ENCODE results near the gene SLC6A8.
A peak's percentile ranks its signal among the peaks of the same experiment; 100 is the strongest.
"Not testable (repeated sequence)": the region's sequence is repeated elsewhere in the genome, so short reads cannot be mapped to it uniquely, and the experiment has no call there.

SLC6A8 gene

GRCh38 chrX:153708415-153708814, 20.7 kb downstream of the SLC6A8 start:
- DNase-seq (ENCODE audit: low read depth) = no peak

GRCh38 chrX:153709726-153710674, 22.3 kb downstream of the SLC6A8 start:
- DNase-seq (ENCODE audit: low read depth) = no peak

DNA sequence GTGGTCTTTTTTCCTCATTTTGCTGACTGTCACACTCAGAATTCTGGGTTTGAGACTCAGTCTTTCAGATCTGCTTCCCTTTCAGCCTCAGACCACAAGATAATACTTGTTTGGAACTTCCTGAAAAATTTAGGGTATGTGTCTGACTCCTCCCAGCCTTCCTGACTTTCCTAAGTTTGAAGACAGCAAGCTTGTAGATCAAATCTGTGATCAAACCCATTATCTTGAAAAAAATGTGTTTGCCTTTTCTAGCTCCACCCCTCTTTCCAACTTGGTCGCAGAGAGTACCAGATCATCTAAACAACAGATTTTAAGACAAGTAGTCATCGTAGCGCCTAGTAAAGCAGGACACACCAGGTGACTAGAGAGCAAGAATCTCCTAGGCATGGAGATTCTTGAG, 26.5 kb downstream of the SLC6A8 start:
- DNase-seq (ENCODE audit: low read depth) = no peak

GRCh38 chrX:153717445-153717844, 29.7 kb downstream of the SLC6A8 start:
- no peak for DNase-seq (ENCODE audit: low read depth)

DNA sequence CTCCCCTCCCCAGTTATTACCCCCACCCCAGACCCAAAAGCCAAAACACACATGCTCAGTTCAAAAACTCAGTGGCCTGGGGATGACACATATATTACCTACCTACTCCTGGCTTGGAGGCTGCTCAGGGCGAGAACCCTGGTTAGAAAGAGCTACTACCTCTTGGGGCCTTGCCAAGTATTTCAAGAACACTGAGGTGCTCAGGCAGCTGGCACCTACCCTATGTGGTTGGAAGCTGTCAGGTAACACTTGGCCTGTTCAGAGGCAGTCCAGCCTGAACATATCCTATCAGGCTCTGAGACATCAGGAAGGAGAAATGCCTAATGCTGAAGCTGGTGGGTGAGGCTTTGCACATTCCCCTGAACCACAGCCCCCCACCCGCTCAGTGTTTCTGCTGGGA, 31.5 kb downstream of the SLC6A8 start:
- no peak for DNase-seq (ENCODE audit: low read depth)

DNA sequence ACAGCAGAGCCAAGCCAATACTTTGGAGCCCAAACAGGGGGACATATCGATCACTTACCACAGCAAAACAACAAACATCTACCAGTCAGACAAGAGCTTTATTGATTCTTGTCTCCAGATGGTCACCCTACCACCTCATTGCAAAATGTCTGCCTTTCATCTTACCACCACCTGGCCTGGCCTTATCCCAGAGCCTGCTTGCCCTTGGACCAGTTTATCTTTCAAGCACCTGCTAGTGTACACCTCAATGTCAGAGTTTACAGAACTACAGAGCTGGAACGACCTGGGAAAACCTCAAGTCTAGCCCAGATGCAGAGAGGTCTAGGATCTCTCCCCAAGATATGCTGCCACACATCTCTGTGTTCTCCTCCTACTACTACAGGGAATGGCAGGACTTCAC, 32.0 kb downstream of the SLC6A8 start:
- no peak for DNase-seq (ENCODE audit: low read depth)

DNA sequence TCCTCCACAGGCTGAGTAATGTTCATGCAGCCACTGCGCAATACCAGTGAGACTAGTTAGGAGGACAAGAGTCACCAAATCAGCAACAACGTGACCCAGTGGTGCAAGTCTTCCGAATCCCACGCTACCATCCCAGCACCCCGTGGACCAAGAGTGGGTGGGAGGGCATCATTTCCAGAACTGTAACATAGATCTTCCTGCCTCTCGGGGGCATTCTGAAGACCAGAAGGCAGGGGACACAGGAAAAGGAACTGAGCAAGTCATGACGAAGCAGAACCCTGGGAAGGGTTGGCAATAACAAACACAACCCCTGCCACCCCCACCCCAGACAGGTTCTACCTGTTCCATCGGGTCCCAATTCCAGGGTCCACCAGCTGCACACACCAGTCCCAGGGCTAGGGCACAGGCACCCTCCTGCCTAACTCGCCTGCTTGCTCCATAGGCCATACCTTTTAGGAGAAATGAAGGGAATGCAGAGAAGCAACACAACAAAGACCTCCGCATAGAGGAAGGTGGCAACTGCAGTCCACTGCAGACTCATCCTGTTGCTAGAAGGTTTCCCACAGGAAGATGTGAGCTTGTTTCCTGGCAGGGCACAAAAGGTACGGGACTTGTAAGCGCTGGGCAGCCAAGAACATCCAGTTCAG, 35.1 kb downstream of the SLC6A8 start:
- DNase-seq (ENCODE audit: low read depth) = no peak

DNA sequence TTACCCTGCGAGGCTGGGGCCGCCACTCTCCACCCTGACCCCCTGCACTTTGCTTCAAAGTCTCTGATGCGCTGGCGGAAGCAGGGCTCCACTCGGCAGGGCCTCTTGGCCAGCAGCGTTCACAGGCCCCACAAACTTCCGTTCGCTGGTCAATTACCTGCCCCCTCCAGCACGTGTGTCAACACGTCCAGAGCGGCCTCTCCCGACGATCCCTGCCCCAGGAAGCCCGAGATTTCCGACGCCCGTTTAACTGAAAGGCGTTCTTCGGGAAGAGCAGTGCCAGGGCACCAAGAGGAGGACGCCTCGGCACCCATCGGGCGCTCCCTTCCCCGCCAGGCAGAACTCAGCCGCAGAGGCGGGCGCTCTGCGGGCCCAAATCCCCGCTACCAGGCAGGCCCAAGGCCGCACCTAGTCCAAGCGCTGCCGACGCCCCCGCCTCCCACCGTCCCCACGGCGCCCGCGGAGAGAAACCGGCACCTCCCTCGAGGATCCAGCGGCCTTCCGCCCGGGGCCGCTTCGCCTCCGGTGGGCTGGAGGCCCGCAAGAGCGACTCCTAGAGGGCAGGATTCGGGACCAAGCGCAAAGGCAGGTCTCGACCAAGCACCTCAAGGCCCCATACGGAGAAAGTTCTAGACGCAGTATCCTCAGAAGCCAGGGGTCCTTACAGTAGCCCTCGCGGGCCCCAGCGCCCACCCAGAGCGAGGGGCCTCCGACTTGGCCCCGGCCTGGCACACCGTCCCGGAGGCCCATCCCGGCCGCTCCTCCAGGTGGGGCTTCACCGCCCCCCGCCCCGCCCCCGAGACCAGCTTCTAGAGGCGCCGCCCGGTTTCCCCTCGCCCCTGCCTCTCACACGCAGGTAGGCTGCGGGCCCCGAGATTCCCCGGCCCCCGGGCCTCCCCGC, 35.9 kb downstream of the SLC6A8 start:
- DNase-seq (ENCODE audit: low read depth) = peak; percentile 39

DNA sequence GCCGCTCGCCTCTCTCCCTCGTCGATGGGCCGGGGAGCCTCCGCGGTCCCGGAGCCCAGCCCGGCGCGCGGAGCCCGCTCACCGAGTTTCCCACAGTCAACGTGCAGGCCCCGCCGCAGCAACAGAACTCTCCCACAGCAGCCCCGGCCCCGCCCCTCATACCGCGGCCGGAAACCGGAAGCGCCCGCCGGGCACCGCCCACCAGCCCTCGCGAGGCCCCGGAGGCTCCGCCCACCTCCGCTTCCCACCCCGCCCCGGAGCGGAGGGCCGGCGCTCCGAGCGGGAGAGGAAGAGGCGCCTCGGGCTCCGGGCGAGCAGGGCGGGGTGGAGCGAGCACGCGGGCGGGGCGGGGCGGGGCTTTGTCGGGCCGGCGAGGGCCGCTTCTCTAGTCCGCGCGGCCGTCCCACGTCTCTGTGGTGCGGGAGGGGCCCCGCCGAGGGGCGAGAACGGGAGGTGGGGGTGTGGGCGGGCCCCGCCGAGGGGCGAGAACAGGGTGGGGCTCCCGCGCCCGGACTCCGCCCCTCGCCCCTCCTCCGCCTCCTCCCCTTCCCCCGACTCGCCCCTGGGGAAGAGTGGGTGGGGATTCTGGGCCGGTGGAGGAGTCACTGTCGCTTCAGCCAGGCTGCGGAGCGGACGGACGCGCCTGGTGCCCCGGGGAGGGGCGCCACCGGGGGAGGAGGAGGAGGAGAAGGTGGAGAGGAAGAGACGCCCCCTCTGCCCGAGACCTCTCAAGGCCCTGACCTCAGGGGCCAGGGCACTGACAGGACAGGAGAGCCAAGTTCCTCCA, 36.7 kb downstream of the SLC6A8 start, which contains the start of the genes ABCD1 and BCAP31:
ABCD1 (plus strand) TSS at position 605 of the 787 bp plus-strand sequence. CDS start 411 bp downstream, outside the sequence.
BCAP31 (minus strand) TSS at position 136 of the 787 bp plus-strand sequence. CDS start 1,143 bp downstream, outside the sequence.
- peak; percentile 78 for DNase-seq (ENCODE audit: low read depth)

GRCh38 chrX:153725039-153725831, 37.5 kb downstream of the SLC6A8 start:
- DNase-seq (ENCODE audit: low read depth) = no peak

DNA sequence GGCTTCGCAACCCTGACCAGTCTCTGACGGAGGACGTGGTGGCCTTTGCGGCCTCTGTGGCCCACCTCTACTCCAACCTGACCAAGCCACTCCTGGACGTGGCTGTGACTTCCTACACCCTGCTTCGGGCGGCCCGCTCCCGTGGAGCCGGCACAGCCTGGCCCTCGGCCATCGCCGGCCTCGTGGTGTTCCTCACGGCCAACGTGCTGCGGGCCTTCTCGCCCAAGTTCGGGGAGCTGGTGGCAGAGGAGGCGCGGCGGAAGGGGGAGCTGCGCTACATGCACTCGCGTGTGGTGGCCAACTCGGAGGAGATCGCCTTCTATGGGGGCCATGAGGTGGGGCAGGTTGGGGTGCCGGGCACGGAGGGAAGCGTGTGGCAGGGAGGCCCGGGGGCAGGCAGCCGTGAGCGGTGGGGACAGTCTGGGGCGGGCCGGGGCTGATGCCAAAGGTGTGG, 38.1 kb downstream of the SLC6A8 start:
- DNase-seq (ENCODE audit: low read depth) = no peak

- no peak for DNase-seq (ENCODE audit: low read depth)
These were observed 38.8 kb downstream of the SLC6A8 start for GRCh38 chrX:153726286-153727122.

DNA sequence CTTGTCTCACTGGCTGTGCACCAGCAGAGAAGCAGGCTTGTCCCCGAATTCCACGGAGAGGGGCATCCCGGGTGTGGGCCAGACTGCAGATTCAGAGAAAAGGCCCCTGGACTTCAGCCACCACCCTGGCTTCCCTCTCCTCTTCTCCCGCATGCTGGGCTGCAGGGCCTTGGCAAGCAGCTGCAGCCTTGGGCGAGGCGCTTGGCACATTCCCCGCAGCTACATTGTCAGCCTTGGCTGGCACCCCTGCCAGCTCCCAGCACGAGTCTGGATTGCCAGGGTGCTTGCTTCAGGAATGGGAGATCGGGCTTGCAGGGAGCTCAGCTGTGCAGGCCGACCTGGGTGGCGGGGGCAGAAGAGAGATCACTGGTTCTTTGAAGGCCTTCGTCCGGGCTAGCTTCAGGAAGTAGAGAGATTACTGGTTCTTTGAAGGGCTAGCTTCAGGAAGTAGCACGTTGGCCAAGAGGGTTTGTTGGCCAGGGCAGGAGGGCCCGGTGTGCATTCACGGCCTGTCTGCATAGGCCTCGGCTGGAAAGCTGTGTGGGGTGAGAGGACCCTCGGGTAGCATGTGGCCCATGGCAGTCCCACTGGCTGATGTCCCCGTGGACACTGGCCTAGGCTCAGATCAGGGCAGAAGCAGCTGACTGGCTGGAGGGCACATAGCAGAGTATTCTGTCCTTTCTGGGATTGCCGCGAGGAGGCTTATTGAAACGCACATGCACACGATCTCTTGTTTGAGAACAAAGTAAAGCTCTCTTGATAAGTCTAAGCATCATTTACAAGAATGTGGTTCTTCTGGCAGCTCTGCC, 39.6 kb downstream of the SLC6A8 start:
- no peak for DNase-seq (ENCODE audit: low read depth)

DNA sequence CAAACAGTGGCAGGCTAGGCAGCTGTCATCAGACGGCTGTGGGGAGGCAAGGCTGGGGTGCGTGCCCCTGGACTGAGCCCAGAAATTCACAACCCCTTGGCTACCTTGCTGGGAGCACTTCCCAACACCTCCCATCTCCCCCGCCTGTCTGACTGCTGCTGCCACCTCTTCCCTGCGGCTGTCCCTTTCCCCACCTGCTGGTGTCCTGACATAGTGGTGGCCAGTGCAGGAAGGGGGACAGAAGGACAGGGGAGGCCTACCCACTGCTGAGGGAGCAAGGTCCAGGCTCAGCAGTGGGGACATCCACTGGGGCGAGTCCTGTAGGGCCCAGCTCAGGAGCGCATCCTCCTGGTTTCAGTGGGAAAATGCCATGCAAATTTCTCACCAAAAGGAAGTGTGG, 40.4 kb downstream of the SLC6A8 start:
- DNase-seq (ENCODE audit: low read depth) = no peak

- no peak for DNase-seq (ENCODE audit: low read depth)
These were observed 41.4 kb downstream of the SLC6A8 start for GRCh38 chrX:153728951-153729631.

DNA sequence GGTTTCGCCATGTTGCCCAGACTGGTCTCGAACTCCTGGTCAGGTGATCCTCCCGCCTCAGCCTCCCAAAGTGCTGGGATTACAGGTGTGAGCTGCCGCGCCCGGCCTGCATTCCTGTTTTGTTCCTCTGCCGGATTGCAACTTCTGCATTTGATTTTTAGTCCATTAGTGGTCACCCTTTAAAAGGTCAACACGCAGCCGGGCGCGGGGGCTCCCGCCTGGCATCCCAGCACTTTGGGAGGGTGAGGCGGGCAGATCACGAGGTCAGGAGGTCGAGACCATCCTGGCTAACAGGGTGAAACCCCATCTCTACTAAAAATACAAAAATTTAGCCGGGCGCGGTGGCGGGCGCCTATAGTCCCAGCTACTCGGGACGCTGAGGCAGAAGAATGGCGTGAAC, 42.4 kb downstream of the SLC6A8 start:
- DNase-seq (ENCODE audit: low read depth) = not testable (repeated sequence)

DNA sequence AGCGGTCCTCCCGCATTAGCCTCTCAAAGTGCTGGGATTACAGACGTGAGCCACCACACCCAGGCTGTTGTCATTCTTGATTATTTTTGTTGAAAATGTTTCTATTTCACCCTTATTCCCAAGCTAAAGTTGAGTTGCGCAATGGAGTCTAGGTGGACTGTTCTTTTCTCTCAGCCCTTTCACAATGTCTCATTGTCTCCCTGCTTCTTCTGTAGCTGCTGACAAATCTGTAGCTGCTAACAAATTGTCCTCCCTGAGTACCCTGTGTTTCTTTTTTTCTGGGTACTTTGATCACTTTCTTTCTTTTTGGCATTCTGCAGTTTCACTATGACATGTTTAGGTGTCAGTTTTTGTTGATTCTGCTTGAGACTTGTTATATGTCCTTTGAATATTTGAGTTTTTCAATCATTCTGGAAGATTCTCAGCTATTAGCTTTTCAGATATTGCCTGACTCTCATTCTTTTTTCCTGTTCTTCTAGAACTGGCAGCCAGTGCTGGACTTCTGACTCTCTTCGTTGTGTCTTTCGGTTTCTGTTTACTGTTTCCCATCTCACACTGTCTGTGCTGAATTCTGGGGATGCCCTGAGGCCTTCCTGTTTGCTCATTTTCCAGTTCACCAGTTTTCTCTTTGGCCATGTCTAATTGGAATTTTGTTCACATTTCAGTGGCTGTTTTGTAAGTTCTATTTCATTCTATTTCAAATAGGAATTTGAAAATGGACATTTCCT, 43.6 kb downstream of the SLC6A8 start:
- DNase-seq (ENCODE audit: low read depth) = no peak
